B cell (primary cell): Measurements from ENCODE around the gene DNPH1. TPM values are rescaled to one million over a fixed set of nuclear protein-coding genes. Genes with fewer than 3 reads are reported as not detected.

Source experiments
- ATAC-seq: fragments of 200-7000 bp; cut with Tn5 transposase; one replicate; pipeline ENCODE4 v1.10.0; 2021; ENCODE audit warnings: low read depth, mild to moderate bottlenecking, moderate number of reproducible peaks, moderate library complexity
- CTCF ChIA-PET: fragments of 350-600 bp; sonication (Branson Sonifier 250); formaldehyde crosslinking; loops from one replicate; lab custom pipeline; 2021; ENCODE audit warnings: antibody characterized with exemption, inconsistent platforms; lab: Charles Lee
- POLR2A ChIA-PET: fragments of 350-600 bp; sonication (Branson Sonifier 250); formaldehyde crosslinking; loops from one replicate; lab custom pipeline; 2021; ENCODE audit warnings: antibody characterized with exemption; lab: Charles Lee
- DNase-seq: peaks from one replicate; pipeline ENCODE4 v3.0.0; 2013
- H2AFZ ChIP-seq: 2 replicates; pipeline ENCODE4 v1.6.1; 2012; ENCODE audit warnings: mild to moderate bottlenecking, low read depth, low read length; ENCODE audit not compliant: insufficient read depth, poor library complexity, severe bottlenecking
- H3K27ac ChIP-seq, 2 donors: 1 replicate in 1 of 2; 2 replicates in 1 of 2; pipeline ENCODE4 v1.5.1; 2012 to 2013; ENCODE audit warnings: low read length in 2 of 2, mild to moderate bottlenecking in 2 of 2, moderate library complexity in 1 of 2
- H3K27me3 ChIP-seq, 4 experiments: fragments of 200-600 bp in 1 of 4; sonication (generic) in 1 of 4; replicated peaks in 1 of 4; 1 replicate in 2 of 4; 2 replicates in 2 of 4; pipeline versions ENCODE4 v1.6.1 to v1.7.0; 2013 to 2016; ENCODE audit warnings: low read length in 3 of 4, mild to moderate bottlenecking in 2 of 4, mixed read lengths in 1 of 4, moderate library complexity in 1 of 4; ENCODE audit not compliant: insufficient read depth in 4 of 4, control insufficient read depth in 3 of 4; ENCODE audit errors: control extremely low read depth in 1 of 4
- H3K36me3 ChIP-seq, 2 experiments: replicated peaks in 1 of 2; 1 replicate in 1 of 2; 2 replicates in 1 of 2; pipeline versions ENCODE4 v1.6.1 to v1.7.1; 2013; ENCODE audit warnings: low read length in 1 of 2; ENCODE audit not compliant: insufficient read depth in 2 of 2, control insufficient read depth in 1 of 2; ENCODE audit errors: control extremely low read depth in 1 of 2, extremely low read depth in 1 of 2
- H3K4me1 ChIP-seq, 2 donors: fragments of 200-600 bp in 1 of 2; sonication (generic) in 1 of 2; 1 replicate in 1 of 2; 2 replicates in 1 of 2; pipeline versions ENCODE4 v1.5.1 to v1.6.1; 2013 to 2017; ENCODE audit warnings: low read length in 2 of 2; ENCODE audit not compliant: control insufficient read depth in 2 of 2, insufficient read depth in 2 of 2
- H3K4me2 ChIP-seq: replicated peaks from 2 replicates; pipeline ENCODE3; 2012; ENCODE audit warnings: mild to moderate bottlenecking, low read depth, low read length; ENCODE audit not compliant: poor library complexity, severe bottlenecking
- H3K4me3 ChIP-seq, 5 experiments: fragments of 200-600 bp in 1 of 5; sonication (generic) in 1 of 5; 1 replicate in 3 of 5; 2 replicates in 2 of 5; pipeline versions ENCODE4 v1.5.1 to v1.7.0; 2011 to 2016; ENCODE audit warnings: low read length in 4 of 5, mild to moderate bottlenecking in 4 of 5, low read depth in 2 of 5, control low read depth in 1 of 5, moderate library complexity in 1 of 5; ENCODE audit not compliant: insufficient read depth in 1 of 5; ENCODE audit errors: control extremely low read depth in 1 of 5, extremely low read depth in 1 of 5
- H3K79me2 ChIP-seq: fragments of 200-600 bp; sonication (generic); one replicate; pipeline ENCODE4 v1.6.0; 2016; ENCODE audit warnings: low read length; ENCODE audit not compliant: control insufficient read depth, insufficient read depth
- H3K9ac ChIP-seq: fragments of 200-600 bp; sonication (generic); 2 replicates; pipeline ENCODE4 v1.6.1; 2017; ENCODE audit warnings: mild to moderate bottlenecking, low read length, moderate library complexity
- H3K9me3 ChIP-seq, 3 donors: one replicate each; pipeline versions ENCODE4 v1.6.1 to v1.7.1; 2013; ENCODE audit warnings: low read length in 2 of 3; ENCODE audit not compliant: control insufficient read depth in 2 of 3, insufficient read depth in 1 of 3; ENCODE audit errors: control extremely low read depth in 1 of 3
- H4K20me1 ChIP-seq: 2 replicates; pipeline ENCODE4 v1.6.0; 2012; ENCODE audit warnings: mild to moderate bottlenecking, low read length; ENCODE audit not compliant: insufficient read depth, control insufficient read depth, poor library complexity, severe bottlenecking
- H3K27ac Mint-ChIP-seq: one replicate; pipeline ENCODE4 v1.8.0; 2021; ENCODE audit warnings: mixed read lengths
- H3K27me3 Mint-ChIP-seq: one replicate; pipeline ENCODE4 v1.8.0; 2021; ENCODE audit warnings: mixed read lengths
- H3K4me1 Mint-ChIP-seq: one replicate; pipeline ENCODE4 v1.8.0; 2021; ENCODE audit warnings: mixed read lengths
- H3K4me3 Mint-ChIP-seq: one replicate; pipeline ENCODE4 v1.8.0; 2021; ENCODE audit warnings: mixed read lengths
- H3K9me3 Mint-ChIP-seq: one replicate; pipeline ENCODE4 v1.8.0; 2022; ENCODE audit warnings: mixed read lengths; ENCODE audit not compliant: insufficient read depth
- CTCF ChIP-seq: fragments of 200-600 bp; IDR thresholded peaks from one replicate; pipeline ENCODE4 v1.8.0; 2022; ENCODE audit warnings: antibody characterized with exemption, mild to moderate bottlenecking
- EZH2 ChIP-seq: IDR thresholded peaks from 2 replicates; pipeline ENCODE4 v1.6.1; 2012; ENCODE audit warnings: borderline replicate concordance, low read depth, mild to moderate bottlenecking, moderate library complexity, low read length; ENCODE audit not compliant: insufficient read depth, poor library complexity, severe bottlenecking
- WGBS: methylation state at CpG from one replicate; pipeline ENCODE4 v1.1.5; 2013; ENCODE audit warnings: missing lambda C conversion rate; ENCODE audit not compliant: insufficient coverage; 5-methylcytosine and 5-hydroxymethylcytosine counted together
- intact Hi-C: fragments of 100-400 bp; cut with micrococcal nuclease; formaldehyde crosslinking; loops from one replicate; pipeline ENCODE4 v1.10.0; 2022
- polyA plus RNA-seq: library from polyadenylated mRNA; depleted of rRNA; stranded (reverse); fragments of >200 nt; gene quantifications from 2 replicates; pipeline ENCODE4 v1.2.3, GENCODE V29; 2012
- total RNA-seq, 2 donors: library from RNA; stranded (reverse); fragments of 120-200 nt in 1 of 2; gene quantifications; 1 replicate in 1 of 2; 2 replicates in 1 of 2; pipeline versions ENCODE4 v1.2.3 to v1.2.4, GENCODE V29; 2013 to 2022

Gene DNPH1
- total and polyA plus RNA-seq, 2 donors (not counting 1 experiment from before 2014, with no cell fraction given), result 29.0 to 52.8 TPM

GRCh38 chr6:43192911-43193310 is 36.4 kb downstream of the DNPH1 start:
- no peak overlapping the region for H3K4me2 ChIP-seq
- H3K36me3 ChIP-seq, result peaks cover 0 to 63% of the 10 kb centered on the region in 2 experiments
- H4K20me1 ChIP-seq, result no peaks in the 10 kb centered on the region
- H3K9ac ChIP-seq, result no peak overlapping the region
- ChIA-PET POLR2A (no interaction called here), CTCF (no interaction called here)
- TF ChIP-seq EZH2, result no peak
- no peaks in the 10 kb centered on the region for H3K27me3 ChIP-seq
- Mint-ChIP-seq H3K27ac (no peak overlapping the region), H3K9me3 (no peaks in the 10 kb centered on the region), H3K27me3 (no peaks in the 10 kb centered on the region), H3K4me3 (no peak overlapping the region), H3K4me1 (peaks cover 3% of the 10 kb centered on the region)
- DNase-seq (no peak), ATAC-seq (no peak)
- no peaks in the 10 kb centered on the region for H3K4me1 ChIP-seq
- no peak overlapping the region for H3K4me3 ChIP-seq
- no peak overlapping the region for H2AFZ ChIP-seq
- intact Hi-C loops, result no loop called here
- no peaks in the 10 kb centered on the region for H3K9me3 ChIP-seq
- H3K27ac ChIP-seq, result no peak overlapping the region
- 100% methylated on average over 9 of the region's 9 CpGs for WGBS
- peaks cover 17% of the 10 kb centered on the region for H3K79me2 ChIP-seq

GRCh38 chr6:43189776-43190304 is 39.4 kb downstream of the DNPH1 start:
- no peak overlapping the region for H2AFZ ChIP-seq
- POLR2A ChIA-PET, result no interaction called here
- no peak overlapping the region for H3K4me2 ChIP-seq
- H3K79me2 ChIP-seq, result peaks cover 48% of the 10 kb centered on the region
- H3K36me3 ChIP-seq, result peaks cover 5 to 64% of the 10 kb centered on the region in 2 experiments
- no peak for DNase-seq
- ATAC-seq, result no peak
- no peaks in the 10 kb centered on the region for H3K4me1 ChIP-seq
- H3K4me3 ChIP-seq, result no peak overlapping the region
- intact Hi-C loops, result no loop called here
- no peak overlapping the region for H3K9ac ChIP-seq
- CTCF ChIA-PET, result no interaction called here
- Mint-ChIP-seq H3K27me3 (no peaks in the 10 kb centered on the region), H3K27ac (no peak overlapping the region), H3K9me3 (no peaks in the 10 kb centered on the region), H3K4me1 (peaks cover 6% of the 10 kb centered on the region), H3K4me3 (no peak overlapping the region)
- H3K27ac ChIP-seq, result no peak overlapping the region
- H3K9me3 ChIP-seq, result no peaks in the 10 kb centered on the region
- H4K20me1 ChIP-seq, result no peaks in the 10 kb centered on the region
- H3K27me3 ChIP-seq, result no peaks in the 10 kb centered on the region
- no CpG with 5 or more reads among the region's 6 CpGs for WGBS
- no peak for TF ChIP-seq EZH2
- no peak for TF ChIP-seq CTCF
